ENCODE results near the gene FAM133A.

The FAM133A gene
- 0 to 0.06 (median 0) reads per million in 18 experiments for total RNA-seq

GRCh38 chrX:93673869-93674271 is at the start of gene FAM133A:
TSS of gene FAM133A (plus strand) at chrX:93674206. CDS start at chrX:93709420, 35,214 bp downstream.
- DNase-seq: no peak

GRCh38 chrX:93637591-93637990 is 36.4 kb upstream of the FAM133A start:
- DNase-seq: no peak

GRCh38 chrX:93649381-93649780 is 24.6 kb upstream of the FAM133A start:
- DNase-seq: no peak

- no peak for DNase-seq
Observed at GRCh38 chrX:93660575-93660974, 13.4 kb upstream of the FAM133A start.

- DNase-seq: peak in 1 of 2 donors; percentile 1
Observed at GRCh38 chrX:93673056-93673868, 744 bp upstream of the FAM133A start, which contains the start of gene NAP1L3. TSS of gene NAP1L3 (minus strand) at chrX:93673578. CDS start at chrX:93673304, 274 bp downstream.

- DNase-seq: no peak
Observed at GRCh38 chrX:93695981-93696380, 22.0 kb downstream of the FAM133A start.

- no peak for DNase-seq
Observed at GRCh38 chrX:93703701-93704100, 29.7 kb downstream of the FAM133A start.

GRCh38 chrX:93711076-93711475 is 37.1 kb downstream of the FAM133A start:
- DNase-seq: no peak

- no peak for DNase-seq
Observed at GRCh38 chrX:93741811-93742210, 67.8 kb downstream of the FAM133A start.

GRCh38 chrX:93760163-93760562 is 86.2 kb downstream of the FAM133A start:
- no peak for DNase-seq

Data from inflammatory macrophage (primary cell).